K562 (cell line): Measurements from ENCODE around the gene ZFP62. TPM values are rescaled to one million over a fixed set of nuclear protein-coding genes. Genes with fewer than 3 reads are reported as not detected.

Source experiments
- BACH1 ChIP-seq: fragments of 200-800 bp; sonication (Bioruptor generic); IDR thresholded peaks from 2 replicates; pipeline ENCODE4 v1.6.1; 2016; ENCODE audit warnings: missing genetic modification characterization, missing compliant biosample characterization
- BCLAF1 ChIP-seq, 2 experiments: fragments of 450-650 bp in 1 of 2; IDR thresholded peaks; 2 replicates each; pipeline ENCODE4 v1.6.1; 2011 to 2017; ENCODE audit warnings: low read depth in 2 of 2, antibody characterized with exemption in 1 of 2, borderline replicate concordance in 1 of 2, low read length in 1 of 2, mild to moderate bottlenecking in 1 of 2, mixed read lengths in 1 of 2; ENCODE audit not compliant: control insufficient read depth in 1 of 2
- BRD9 ChIP-seq: fragments of 450-650 bp; IDR thresholded peaks from 2 replicates; pipeline ENCODE4 v1.6.1; 2018; ENCODE audit warnings: low read depth; ENCODE audit not compliant: partially characterized antibody
- CBX2 ChIP-seq: fragments of 200-600 bp; sonication (generic); IDR thresholded peaks from one replicate; pipeline ENCODE4 v1.6.1; 2012; ENCODE audit warnings: mild to moderate bottlenecking, low read length, inconsistent platforms; ENCODE audit not compliant: insufficient read depth, poor library complexity, severe bottlenecking
- GTF2B ChIP-seq: IDR thresholded peaks from 2 replicates; pipeline ENCODE4 v1.6.1; 2011; ENCODE audit not compliant: insufficient read length; ENCODE audit errors: extremely low read depth
- ILK ChIP-seq: fragments of 450-650 bp; IDR thresholded peaks from 2 replicates; pipeline ENCODE4 v1.6.1; 2016; ENCODE audit warnings: missing genetic modification characterization, low read depth, mild to moderate bottlenecking, missing compliant biosample characterization, moderate library complexity, borderline replicate concordance
- NCOA4 ChIP-seq: fragments of 450-650 bp; IDR thresholded peaks from 2 replicates; pipeline ENCODE4 v1.6.1; 2018; ENCODE audit warnings: mild to moderate bottlenecking; ENCODE audit not compliant: partially characterized antibody
- NR0B1 ChIP-seq: fragments of 450-650 bp; IDR thresholded peaks from one replicate; pipeline ENCODE4 v1.6.1; 2018; ENCODE audit warnings: mild to moderate bottlenecking, moderate library complexity; ENCODE audit not compliant: partially characterized antibody
- POLR2AphosphoS5 ChIP-seq: IDR thresholded peaks from 2 replicates; pipeline ENCODE4 v1.6.1; 2011; ENCODE audit warnings: mild to moderate bottlenecking, low read depth, low read length, moderate library complexity; ENCODE audit not compliant: control insufficient read depth, insufficient read depth
- RBM14 ChIP-seq: fragments of 200-400 bp; formaldehyde crosslinking; IDR thresholded peaks from 2 replicates; pipeline ENCODE4 v1.6.1; 2018; ENCODE audit warnings: low read depth, mild to moderate bottlenecking, low read length, moderate library complexity, borderline replicate concordance; ENCODE audit not compliant: insufficient read depth
- RBM22 ChIP-seq: fragments of 200-400 bp; formaldehyde crosslinking; IDR thresholded peaks from 2 replicates; pipeline ENCODE4 v1.6.1; 2018; ENCODE audit warnings: low read length, low read depth; ENCODE audit not compliant: poor library complexity, severe bottlenecking
- SIN3B ChIP-seq: fragments of 450-650 bp; IDR thresholded peaks from 2 replicates; pipeline ENCODE4 v1.6.1; 2017; ENCODE audit warnings: low read depth, mild to moderate bottlenecking, moderate library complexity
- TCF15 ChIP-seq: fragments of 250-450 bp; sonication (Bioruptor Pico); IDR thresholded peaks from 2 replicates; pipeline ENCODE4 v1.8.0; 2022; ENCODE audit warnings: moderate library complexity, mild to moderate bottlenecking, inconsistent platforms
- TOE1 ChIP-seq, 2 experiments: fragments of 450-650 bp in 1 of 2; sonication (generic) in 1 of 2; formaldehyde crosslinking in 1 of 2; IDR thresholded peaks; 2 replicates each; pipeline versions ENCODE4 v1.7.1 to v1.8.0; 2016 to 2022; ENCODE audit warnings: borderline replicate concordance in 2 of 2, mild to moderate bottlenecking in 2 of 2, antibody characterized with exemption in 1 of 2, inconsistent platforms in 1 of 2, low read depth in 1 of 2, missing genetic modification reagents in 1 of 2, moderate library complexity in 1 of 2
- TRIM28 ChIP-seq: fragments of 450-650 bp; IDR thresholded peaks from 2 replicates; pipeline ENCODE4 v1.6.1; 2017
- ZBTB9 ChIP-seq: fragments of 450-650 bp; formaldehyde crosslinking; IDR thresholded peaks from 2 replicates; pipeline ENCODE4 v1.4.0; 2020; ENCODE audit warnings: mild to moderate bottlenecking, moderate library complexity
- ZNF121 ChIP-seq: sonication (generic); formaldehyde crosslinking; conservative IDR thresholded peaks from 2 replicates; pipeline ENCODE4 v1.8.0; 2022; ENCODE audit warnings: missing genetic modification reagents
- ZSCAN32 ChIP-seq: fragments of 450-650 bp; formaldehyde crosslinking; IDR thresholded peaks from 2 replicates; pipeline ENCODE4 v1.4.0; 2020; ENCODE audit warnings: mild to moderate bottlenecking, moderate library complexity
- polyA plus RNA-seq, 8 experiments: library from polyadenylated mRNA; depleted of rRNA in 4 of 8; stranded (reverse) in 5 of 8; unstranded in 3 of 8; fragments of >200 nt; fragmentation: Nextera tagmentation in 2 of 8; fragmentation: Illumina TruSeq in 1 of 8; extraction: Ambion mirVana in 2 of 8; extraction: Trizol in 1 of 8; gene quantifications; 2 replicates each; pipeline versions ENCODE4 v1.2.1 to v1.2.3, GENCODE V29; 2011 to 2014; ENCODE audit warnings: inconsistent platforms in 1 of 8, missing spikeins in 1 of 8
- total RNA-seq, 7 experiments: library from RNA; depleted of rRNA in 6 of 7; stranded (reverse); fragments of >200 nt in 6 of 7; fragmentation: Illumina TruSeq in 2 of 7; extraction: Trizol in 2 of 7; gene quantifications; 2 replicates each; pipeline versions ENCODE4 v1.2.1 to v1.2.3, GENCODE V29; 2011 to 2021; ENCODE audit warnings: low replicate concordance in 1 of 7

ZFP62 gene
- total and polyA plus RNA-seq, 9 of the 15 experiments (the other 6 are each of a cell fraction or from before 2014, with no cell fraction given), result 12.2 to 37.5 (median 25.0) TPM

GRCh38 chr5:180873615-180874520 is 12.8 kb upstream of the ZFP62 start (continued):
- TF ChIP-seq POLR2AphosphoS5 (no peak), ZBTB9 (CRISPR knock-in tag) (no peak), TRIM28 (peak; percentile 97), ZSCAN32 (CRISPR knock-in tag) (no peak), NR0B1 (no peak), NCOA4 (no peak), ILK (tag) (no peak), TCF15 (CRISPR knock-in tag) (no peak), ZNF121 (CRISPR knock-in tag) (no peak), TOE1 (IDR thresholded peaks at IDR 0.05; ENCODE audit: borderline replicate concordance) (no peak), TOE1 (CRISPR knock-in tag; IDR thresholded peaks at IDR 0.05; ENCODE audit: borderline replicate concordance, low read depth) (no peak), GTF2B (peak; percentile 19), RBM14 (no peak), BACH1 (tag) (peak; percentile 82), SIN3B (no peak), RBM22 (no peak), BRD9 (peak; percentile 73), BCLAF1 (IDR thresholded peaks at IDR 0.05; ENCODE audit: borderline replicate concordance in 1 of 2, control insufficient read depth in 1 of 2, low read depth in 2 of 2, low read length in 1 of 2) (no peak), CBX2 (no peak)
